Activated CD8-positive, alpha-beta T cell treated with anti-CD3 and anti-CD28 coated beads for 36 hours (primary cell): ENCODE measurements around the gene FERMT3. TPM values are rescaled to one million over a fixed set of nuclear protein-coding genes. Genes with fewer than 3 reads are reported as not detected.

Experiments used
- ATAC-seq: fragments of 200-7000 bp; cut with Tn5 transposase; one replicate; pipeline ENCODE4 v1.10.0; 2021; ENCODE audit warnings: mild to moderate bottlenecking, moderate library complexity
- CTCF ChIA-PET: fragments of 350-600 bp; sonication (Branson Sonifier 250); formaldehyde crosslinking; loops from one replicate; lab custom pipeline; 2021; ENCODE audit warnings: antibody characterized with exemption; lab: Charles Lee
- POLR2A ChIA-PET: fragments of 350-600 bp; sonication (Branson Sonifier 250); formaldehyde crosslinking; loops from one replicate; lab custom pipeline; 2021; ENCODE audit warnings: antibody characterized with exemption; lab: Charles Lee
- DNase-seq: peaks from one replicate; pipeline ENCODE4 v3.0.0-alpha.2; 2020
- H3K27ac Mint-ChIP-seq: one replicate; pipeline ENCODE4 v1.8.0; 2021; ENCODE audit warnings: mild to moderate bottlenecking, mixed read lengths
- H3K27me3 Mint-ChIP-seq: one replicate; pipeline ENCODE4 v1.8.0; 2021; ENCODE audit warnings: mixed read lengths
- H3K36me3 Mint-ChIP-seq: one replicate; pipeline ENCODE4 v1.8.0; 2021; ENCODE audit warnings: low read depth, mixed read lengths
- H3K4me1 Mint-ChIP-seq: one replicate; pipeline ENCODE4 v1.8.0; 2021; ENCODE audit warnings: low read depth, mixed read lengths
- H3K4me3 Mint-ChIP-seq: one replicate; pipeline ENCODE4 v1.8.0; 2021; ENCODE audit warnings: mild to moderate bottlenecking, moderate library complexity, mixed read lengths
- H3K9me3 Mint-ChIP-seq: one replicate; pipeline ENCODE4 v1.8.0; 2021; ENCODE audit warnings: mixed read lengths
- CTCF ChIP-seq: fragments of 200-600 bp; IDR thresholded peaks from one replicate; pipeline ENCODE4 v1.8.0; 2022; ENCODE audit warnings: antibody characterized with exemption, mild to moderate bottlenecking
- intact Hi-C: fragments of 100-400 bp; cut with micrococcal nuclease; formaldehyde crosslinking; loops from one replicate; pipeline ENCODE4 v1.10.0; 2022
- total RNA-seq, 2 experiments: library from RNA; stranded (reverse); gene quantifications; one replicate each; pipeline ENCODE4 v1.2.3, GENCODE V29; 2021

FERMT3 gene
- total RNA-seq, 2 experiments from 2014 or later: 210 to 214 TPM

GRCh38 chr11:64267207-64267945 lies 60.9 kb downstream of the FERMT3 start:
- no peaks in the 10 kb centered on the region for H3K27me3 Mint-ChIP-seq
- ATAC-seq: no peak
- H3K4me1 Mint-ChIP-seq: peaks cover 20% of the 10 kb centered on the region
- peak overlapping the region; percentile 96 for H3K4me3 Mint-ChIP-seq
- H3K9me3 Mint-ChIP-seq: no peaks in the 10 kb centered on the region
- H3K36me3 Mint-ChIP-seq: peaks cover 10% of the 10 kb centered on the region
- no peak for TF ChIP-seq CTCF
- peak overlapping the region; percentile 95 for H3K27ac Mint-ChIP-seq
- POLR2A ChIA-PET: interaction anchor here (0.9 to 6.6 kb wide), 5 partner anchors 8 to 57 kb away, joined by 3 to 132 read pairs (median 11); partner anchors contain the start of genes BAD, PLCB3 and PPP1R14B
- no peak for DNase-seq
- intact Hi-C loops: no loop called here
- CTCF ChIA-PET: interaction anchor here (1.2 to 6.1 kb wide), 6 partner anchors 15 to 88 kb away, joined by 3 to 77 read pairs (median 8); partner anchors contain the start of genes ESRRA and PLCB3

GRCh38 chr11:64268025-64268892 lies 61.7 kb downstream of the FERMT3 start:
- POLR2A ChIA-PET: interaction anchor here (0.9 to 6.6 kb wide), 11 partner anchors 9 to 83 kb away, joined by 3 to 132 read pairs (median 11); partner anchors contain the start of genes BAD, ESRRA, GPR137 and PLCB3
- peaks cover 8% of the 10 kb centered on the region for H3K36me3 Mint-ChIP-seq
- TF ChIP-seq CTCF: no peak

DNA sequence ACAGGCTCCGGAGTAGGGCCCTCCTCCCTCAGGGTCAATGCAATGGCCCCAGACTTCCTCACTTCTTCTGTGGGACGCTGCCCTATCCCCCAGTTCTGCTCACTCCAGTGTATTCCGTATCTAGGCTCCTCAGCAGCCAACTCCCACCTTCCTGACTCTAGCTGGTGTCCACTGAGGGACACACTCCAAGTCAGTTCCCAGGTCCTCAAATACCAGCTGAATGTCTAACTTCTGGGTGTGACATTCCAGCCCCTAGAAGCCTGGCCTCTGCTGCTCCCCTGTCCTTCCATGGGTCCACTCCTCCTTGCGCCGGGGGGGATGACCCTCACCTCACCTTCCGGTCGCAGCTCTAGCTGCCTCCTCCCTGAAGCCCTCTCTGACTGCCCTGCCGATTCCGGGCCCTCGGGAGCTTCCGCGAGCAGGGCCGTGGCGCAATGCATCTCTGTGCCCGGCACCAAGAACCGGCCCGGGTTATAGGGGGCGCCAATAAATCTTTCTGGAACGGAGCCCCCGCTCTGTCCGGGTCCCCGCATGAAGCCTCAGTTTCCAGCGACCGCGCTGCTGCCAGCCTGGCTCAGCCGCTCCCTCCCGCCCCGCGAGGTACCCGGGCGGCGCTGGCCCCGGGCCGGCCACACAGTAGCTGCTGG lies 62.5 kb downstream of the FERMT3 start:
- POLR2A ChIA-PET: interaction anchor here (0.6 to 6.6 kb wide), 14 partner anchors 10 to 84 kb away, joined by 3 to 132 read pairs (median 8); partner anchors contain the start of genes BAD, ESRRA, FERMT3 and GPR137
- ATAC-seq (peak; percentile 22), DNase-seq (peak; percentile 76)
- Mint-ChIP-seq H3K9me3 (no peaks in the 10 kb centered on the region), H3K27ac (peak overlapping the region; percentile 95), H3K27me3 (no peaks in the 10 kb centered on the region), H3K4me3 (peak overlapping the region; percentile 96), H3K4me1 (peaks cover 21% of the 10 kb centered on the region), H3K36me3 (peaks cover 8% of the 10 kb centered on the region)
- intact Hi-C loops: no loop called here
- no peak for TF ChIP-seq CTCF
- CTCF ChIA-PET: interaction anchor here (1.2 to 6.1 kb wide), 7 partner anchors 17 to 86 kb away, joined by 3 to 77 read pairs (median 10); partner anchors contain the start of genes ESRRA, FERMT3 and PLCB3

More at GRCh38 chr11:64268025-64268892, 61.7 kb downstream of the FERMT3 start:
- peak overlapping the region; percentile 95 for H3K27ac Mint-ChIP-seq
- DNase-seq (no peak), ATAC-seq (no peak)
- no peaks in the 10 kb centered on the region for H3K9me3 Mint-ChIP-seq
- peak overlapping the region; percentile 96 for H3K4me3 Mint-ChIP-seq
- H3K27me3 Mint-ChIP-seq: no peaks in the 10 kb centered on the region
- intact Hi-C loops: no loop called here
- H3K4me1 Mint-ChIP-seq: peaks cover 21% of the 10 kb centered on the region
- CTCF ChIA-PET: interaction anchor here (1.2 to 6.1 kb wide), 9 partner anchors 16 to 87 kb away, joined by 3 to 77 read pairs (median 5); partner anchors contain the start of genes ESRRA, FERMT3 and PLCB3

- Mint-ChIP-seq H3K4me1 (peaks cover 21% of the 10 kb centered on the region), H3K36me3 (peaks cover 8% of the 10 kb centered on the region), H3K9me3 (no peaks in the 10 kb centered on the region), H3K4me3 (peak overlapping the region; percentile 96), H3K27me3 (no peaks in the 10 kb centered on the region), H3K27ac (peak overlapping the region; percentile 95)
- no peak for TF ChIP-seq CTCF
- ATAC-seq: peak; percentile 73
- ChIA-PET CTCF (interaction anchor here (0.7 to 6.1 kb wide), 8 partner anchors 18 to 65 kb away, joined by 3 to 77 read pairs (median 7); partner anchors contain the start of genes ESRRA, FERMT3, PLCB3 and PRDX5), POLR2A (interaction anchor here (0.6 to 6.6 kb wide), 17 partner anchors 10 to 84 kb away, joined by 3 to 132 read pairs (median 6); partner anchors contain the start of genes BAD, ESRRA, FERMT3 and FKBP2)
- intact Hi-C loops: no loop called here
- peak; percentile 98 for DNase-seq
Measured at GRCh38 chr11:64269540-64270220, 63.2 kb downstream of the FERMT3 start.
